CD4-positive, alpha-beta T cell treated with Interleukin-15 for 1 hour (primary cell): ENCODE measurements around the gene FGF22.

Experiments used
- DNase-seq: peaks from one replicate; pipeline ENCODE4 v3.0.0-alpha.2; 2020

FGF22 gene

GRCh38 chr19:644789-645188 lies 5.1 kb downstream of the FGF22 start:
- no peak for DNase-seq

- no peak for DNase-seq
These were observed 6.5 kb downstream of the FGF22 start for GRCh38 chr19:645912-646778.

DNA sequence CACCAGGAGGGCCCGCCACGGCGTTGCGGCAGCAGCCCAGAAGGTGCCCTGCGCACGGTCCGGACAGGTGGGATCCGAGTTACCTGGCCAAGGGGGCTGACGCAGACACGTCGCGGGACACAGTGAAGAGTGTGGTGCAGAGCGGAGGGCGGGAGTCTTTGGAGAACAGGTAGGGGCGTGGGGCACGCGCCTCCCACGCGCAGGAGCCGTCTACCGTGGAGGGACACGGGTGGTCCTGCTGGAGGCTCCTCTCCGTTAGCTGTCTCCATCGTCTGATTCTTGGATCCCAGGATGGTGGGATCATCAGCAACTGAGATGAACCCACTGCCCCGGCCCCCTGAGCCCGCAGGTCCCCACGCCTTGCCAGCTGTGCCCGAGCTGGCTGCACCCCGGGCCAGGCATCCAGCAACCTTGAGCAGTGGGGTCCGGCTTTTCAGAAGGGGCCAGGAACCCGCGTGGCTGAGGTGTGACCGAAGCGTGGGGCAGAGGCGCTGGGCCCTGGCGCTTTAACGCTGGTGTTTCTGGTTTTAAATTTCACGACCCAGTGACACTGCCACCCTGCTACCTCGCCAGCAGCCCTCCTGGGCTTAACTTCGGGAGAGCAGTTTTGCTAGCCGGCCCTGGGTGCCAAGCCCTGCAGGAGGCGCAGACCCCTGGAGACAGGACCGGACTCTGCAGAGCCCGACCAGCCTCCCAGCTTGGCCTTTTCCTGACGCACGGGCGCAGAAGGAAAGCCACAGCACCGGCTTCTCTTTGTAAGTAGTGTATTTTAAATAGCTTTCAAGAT lies 7.3 kb downstream of the FGF22 start:
- DNase-seq = no peak

DNA sequence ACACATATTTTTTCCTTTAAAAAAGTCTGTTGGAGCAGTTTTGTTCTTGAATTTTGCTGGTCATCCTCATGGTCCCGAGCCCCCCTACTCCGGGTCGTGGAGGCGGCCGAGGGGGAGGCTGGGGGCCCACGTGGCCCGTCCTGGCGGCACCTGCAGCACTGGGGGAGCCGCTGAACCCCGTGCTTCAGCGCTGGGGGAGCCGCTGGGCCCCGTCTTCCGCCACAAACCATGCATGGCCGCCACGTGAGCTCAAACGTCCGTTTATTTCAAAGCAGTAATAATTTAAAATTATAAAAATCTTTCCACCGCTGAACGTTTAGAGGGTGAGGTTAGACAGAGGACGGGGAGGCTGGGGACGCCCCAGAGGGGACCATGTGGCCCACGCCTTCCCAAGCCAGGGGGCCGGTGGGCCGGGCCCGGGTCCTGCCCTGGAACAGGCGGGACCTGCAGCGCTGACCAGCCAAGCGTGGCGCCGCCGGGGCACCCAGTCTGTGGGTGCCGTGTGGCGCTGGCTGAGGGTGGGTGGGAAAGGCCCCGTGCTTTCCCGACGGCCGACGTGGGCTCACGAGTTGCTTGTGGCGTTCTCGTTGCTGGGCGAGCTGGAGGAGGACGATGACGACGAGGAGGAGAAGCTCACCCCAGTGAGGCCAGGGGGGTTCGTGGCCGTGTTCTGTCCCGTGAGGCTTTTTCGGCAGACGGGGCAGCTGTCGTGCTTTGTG lies 8.0 kb downstream of the FGF22 start:
- no peak for DNase-seq

GRCh38 chr19:648305-648704 lies 8.6 kb downstream of the FGF22 start:
- no peak for DNase-seq

DNA sequence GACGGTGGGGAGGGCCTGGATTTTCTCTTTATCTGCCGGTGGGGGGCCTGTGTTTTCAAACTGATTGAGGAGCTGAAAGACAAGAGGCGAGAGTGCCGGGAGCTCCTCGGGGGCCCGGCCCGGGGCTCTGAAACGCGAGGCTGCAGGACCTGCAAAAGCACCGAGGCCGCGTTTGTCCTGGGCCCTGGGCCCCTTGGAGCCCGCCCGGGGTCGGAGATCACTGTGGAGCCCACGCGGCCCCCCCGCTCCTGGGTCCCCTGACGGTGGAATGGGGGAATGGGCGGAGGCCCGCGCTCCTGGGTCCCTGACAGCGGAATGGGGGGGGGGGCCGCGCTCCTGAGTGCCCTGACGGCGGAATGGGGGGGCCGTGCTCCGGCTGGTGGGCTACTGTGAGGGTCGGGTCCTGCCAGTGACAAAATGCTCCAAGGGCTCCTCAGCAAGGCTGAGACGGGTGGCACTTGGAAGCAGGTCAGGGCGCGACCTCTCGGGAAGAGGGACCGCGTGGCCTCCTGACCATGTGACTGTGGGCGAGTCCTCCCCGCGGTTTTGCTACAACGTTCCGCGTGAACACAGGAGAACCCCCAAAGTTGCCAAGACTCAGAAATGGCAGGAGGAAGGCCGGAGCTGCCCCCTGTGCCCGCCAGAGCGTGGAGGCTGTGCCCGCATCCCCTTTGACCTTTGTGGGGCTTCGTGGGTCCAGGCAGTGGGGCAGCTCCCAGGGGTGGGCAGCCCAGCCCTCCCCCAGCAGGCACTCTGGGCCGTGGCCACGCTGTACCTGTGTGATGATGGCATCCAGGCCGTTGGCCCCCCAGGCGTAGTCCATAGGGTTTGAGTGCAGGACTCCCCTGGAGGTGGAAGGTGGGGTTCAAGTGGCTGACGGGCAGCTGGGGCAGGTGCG lies 9.5 kb downstream of the FGF22 start:
- DNase-seq = no peak

GRCh38 chr19:650121-650520 lies 10.4 kb downstream of the FGF22 start:
- DNase-seq = no peak

DNA sequence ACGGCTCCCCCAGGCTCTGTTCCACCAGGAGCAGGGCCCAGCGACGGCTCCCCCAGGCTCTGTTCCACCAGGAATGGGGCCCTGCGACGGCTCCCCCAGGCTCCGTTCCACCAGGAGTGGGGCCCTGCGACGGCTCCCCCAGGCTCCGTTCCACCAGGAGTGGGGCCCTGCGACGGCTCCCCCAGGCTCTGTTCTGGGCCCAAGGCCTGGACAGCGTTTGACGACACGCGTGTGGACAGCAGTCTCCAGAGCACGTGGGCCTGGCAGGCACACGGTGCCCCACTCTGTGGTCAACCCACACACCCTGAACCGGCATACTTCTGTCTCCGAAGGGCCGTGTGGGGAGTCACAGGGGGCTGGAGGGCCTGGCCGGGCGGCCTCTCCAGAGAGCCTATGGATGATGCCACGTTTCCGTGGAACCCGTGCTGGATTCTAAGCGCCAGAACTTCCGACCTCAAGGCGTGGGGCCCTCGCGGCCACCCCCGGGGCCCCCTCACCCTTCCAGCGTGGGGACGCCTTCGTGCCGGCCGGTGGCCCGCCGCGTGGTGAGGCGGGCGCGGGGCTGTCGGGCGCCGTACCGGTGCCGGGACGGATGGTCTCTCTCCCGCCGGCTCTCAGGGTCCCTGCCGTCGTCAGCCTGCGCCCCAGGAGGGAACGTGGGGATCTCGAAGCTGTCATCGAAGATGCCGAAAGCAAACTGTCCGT lies 11.6 kb downstream of the FGF22 start:
- no peak for DNase-seq

DNA sequence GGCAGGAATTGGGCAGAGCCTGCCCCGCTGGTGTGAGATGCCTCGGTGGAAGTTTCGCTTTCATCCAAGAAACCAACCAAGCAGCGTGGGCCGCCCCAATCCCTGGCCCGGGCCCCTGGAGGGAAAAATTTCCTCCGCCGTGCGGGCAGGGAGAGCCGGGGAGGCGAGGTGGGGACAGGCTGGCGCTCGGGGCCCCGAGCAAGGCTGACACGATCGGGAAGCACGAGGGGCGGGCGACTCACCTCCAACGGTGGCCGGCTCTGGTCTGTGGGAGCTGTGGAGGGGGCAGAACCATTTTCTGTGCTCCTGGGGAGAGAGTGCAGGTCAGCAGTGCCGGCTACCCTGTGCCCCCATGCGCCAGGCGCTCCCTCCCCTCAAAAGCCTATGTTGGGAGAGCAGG lies 12.3 kb downstream of the FGF22 start:
- DNase-seq = no peak

GRCh38 chr19:652467-653389 lies 13.0 kb downstream of the FGF22 start:
- DNase-seq = no peak

DNA sequence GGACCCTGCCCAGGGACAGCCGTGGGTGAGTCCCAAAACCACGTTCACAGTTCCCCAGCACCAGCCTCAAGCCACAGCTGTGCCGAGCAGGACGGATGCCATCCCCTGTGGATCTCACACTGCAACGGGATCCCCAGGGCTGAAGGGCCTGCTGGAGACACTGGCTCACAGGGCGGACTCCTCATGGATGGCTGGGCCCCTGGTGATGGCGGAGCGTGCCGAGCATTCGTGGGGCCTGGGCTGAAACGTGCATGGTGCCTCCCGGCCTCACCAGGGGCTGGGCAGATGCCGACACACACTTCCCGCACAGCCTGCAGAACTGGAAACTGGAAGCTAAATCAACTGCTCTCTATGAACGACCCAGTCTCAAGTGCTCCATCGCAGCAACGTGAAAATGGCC lies 13.7 kb downstream of the FGF22 start:
- no peak for DNase-seq

GRCh38 chr19:655691-656090 lies 16.0 kb downstream of the FGF22 start:
- DNase-seq = no peak

- DNase-seq = no peak
These were observed 17.3 kb downstream of the FGF22 start for GRCh38 chr19:656751-657559.

DNA sequence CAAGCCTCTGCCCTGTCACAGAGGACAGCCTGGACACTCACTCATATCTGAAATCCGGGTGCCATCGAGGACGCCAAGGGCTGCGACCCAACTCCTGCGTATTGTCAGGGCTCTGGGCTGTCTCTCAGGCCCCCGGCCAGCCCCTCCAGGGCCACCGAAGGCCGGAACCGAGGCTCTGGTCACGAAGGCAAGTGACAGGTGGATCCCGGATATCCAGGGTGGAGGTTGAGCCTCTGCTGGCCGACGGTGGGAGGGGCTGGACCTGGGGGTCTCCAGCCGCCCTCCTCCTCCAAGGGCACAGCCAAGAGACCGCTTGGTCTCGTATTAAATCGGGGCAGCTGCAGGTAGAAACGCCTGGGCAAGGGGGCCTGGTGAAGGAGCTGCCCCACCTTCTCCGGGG lies 17.9 kb downstream of the FGF22 start:
- DNase-seq = no peak

GRCh38 chr19:658059-658839 lies 18.6 kb downstream of the FGF22 start:
- no peak for DNase-seq

- DNase-seq = peak; percentile 81
These were observed 19.5 kb downstream of the FGF22 start for GRCh38 chr19:658916-659839.

GRCh38 chr19:660793-661426 lies 21.2 kb downstream of the FGF22 start:
- DNase-seq = no peak
